ENCODE results near the gene LRRC43. TPM values are rescaled to one million over a fixed set of nuclear protein-coding genes. Genes with fewer than 3 reads are reported as not detected.

Gene LRRC43, protein sequence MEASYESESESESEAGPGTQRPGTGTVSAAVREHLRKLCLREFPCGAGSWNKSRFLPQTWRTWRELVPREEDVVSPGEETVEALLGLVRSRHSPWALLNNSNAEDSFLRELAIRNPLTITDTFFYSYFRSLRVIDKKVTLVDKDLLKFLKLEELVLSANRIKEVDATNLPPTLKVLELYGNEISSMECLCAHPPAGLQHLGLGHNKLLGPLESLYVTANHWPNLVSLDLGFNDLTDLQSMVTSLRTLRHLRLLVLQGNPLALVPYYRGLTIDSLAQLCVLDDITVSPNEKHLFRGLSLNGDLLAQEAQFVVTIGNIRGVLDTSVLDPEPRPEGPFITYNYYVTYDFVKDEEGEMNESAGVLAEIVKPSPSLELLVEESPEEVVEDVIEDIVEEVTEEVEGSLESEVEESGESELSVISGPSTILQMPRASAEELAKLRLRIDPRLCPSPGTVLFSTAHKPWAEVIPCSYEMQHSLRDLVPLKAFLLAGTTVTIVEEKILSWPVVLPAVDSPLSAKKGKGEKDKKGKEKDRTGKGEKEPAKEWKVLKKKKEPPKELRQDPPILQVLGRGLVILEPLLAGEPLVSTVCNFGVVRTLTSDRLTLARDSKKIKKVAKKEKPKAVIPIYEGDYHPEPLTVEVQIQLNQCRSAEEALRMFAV
- 1 to 10 TPM in 1 of 2 donors, under 1 TPM in 1; 0.71 to 1.8 TPM for total RNA-seq

DNA sequence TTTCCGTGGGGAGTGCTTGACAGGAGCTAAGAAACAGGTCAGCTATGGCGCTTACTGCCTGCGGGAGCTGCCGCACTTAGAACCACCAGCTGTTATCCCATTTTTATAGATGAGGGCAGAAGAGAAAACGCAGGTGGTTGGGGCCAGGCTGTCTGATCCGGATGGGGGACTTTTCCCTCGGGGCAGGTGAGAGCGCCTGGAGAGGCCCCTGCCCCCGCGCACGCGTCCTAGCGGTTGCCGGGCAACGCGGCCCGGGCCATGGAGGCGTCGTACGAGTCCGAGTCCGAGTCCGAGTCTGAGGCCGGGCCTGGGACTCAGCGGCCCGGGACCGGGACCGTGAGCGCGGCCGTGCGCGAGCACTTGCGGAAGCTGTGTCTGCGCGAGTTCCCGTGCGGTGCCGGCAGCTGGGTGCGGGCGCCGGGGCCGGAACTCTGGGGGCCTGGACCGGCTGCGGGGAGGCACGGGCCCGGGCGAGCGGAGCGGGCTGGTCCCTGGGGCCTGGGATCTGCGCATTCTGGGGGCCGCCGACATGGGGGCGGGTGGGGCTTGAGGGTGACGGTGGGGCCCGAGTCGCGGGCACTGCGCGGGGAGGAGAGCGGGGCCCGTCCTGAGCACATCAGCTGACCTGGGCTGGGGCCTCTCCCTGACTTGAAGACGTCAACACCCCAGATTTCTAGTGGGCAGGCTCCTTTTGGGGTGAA, at the start of gene LRRC43:
Gene LRRC43, plus strand, starts transcription at position 237 of the 701 bp plus-strand sequence. Its CDS starts 22 bp downstream, at position 259.
- H3K9me3 ChIP-seq: no peaks in the 10 kb centered on the region
- H3K27me3 ChIP-seq: no peaks in the 10 kb centered on the region
- H3K4me1 ChIP-seq: peaks cover 0 to 7% of the 10 kb centered on the region in 2 donors
- H3K4me3 ChIP-seq: peak within 1 kb of the TSS; percentile 43 to 57
- H3K27ac ChIP-seq: no peak within 1 kb of the TSS
- no peaks in the 10 kb centered on the region for H3K36me3 ChIP-seq
- DNase-seq (ENCODE audit: low spot score): no peak
- TF ChIP-seq, protein P1, sequence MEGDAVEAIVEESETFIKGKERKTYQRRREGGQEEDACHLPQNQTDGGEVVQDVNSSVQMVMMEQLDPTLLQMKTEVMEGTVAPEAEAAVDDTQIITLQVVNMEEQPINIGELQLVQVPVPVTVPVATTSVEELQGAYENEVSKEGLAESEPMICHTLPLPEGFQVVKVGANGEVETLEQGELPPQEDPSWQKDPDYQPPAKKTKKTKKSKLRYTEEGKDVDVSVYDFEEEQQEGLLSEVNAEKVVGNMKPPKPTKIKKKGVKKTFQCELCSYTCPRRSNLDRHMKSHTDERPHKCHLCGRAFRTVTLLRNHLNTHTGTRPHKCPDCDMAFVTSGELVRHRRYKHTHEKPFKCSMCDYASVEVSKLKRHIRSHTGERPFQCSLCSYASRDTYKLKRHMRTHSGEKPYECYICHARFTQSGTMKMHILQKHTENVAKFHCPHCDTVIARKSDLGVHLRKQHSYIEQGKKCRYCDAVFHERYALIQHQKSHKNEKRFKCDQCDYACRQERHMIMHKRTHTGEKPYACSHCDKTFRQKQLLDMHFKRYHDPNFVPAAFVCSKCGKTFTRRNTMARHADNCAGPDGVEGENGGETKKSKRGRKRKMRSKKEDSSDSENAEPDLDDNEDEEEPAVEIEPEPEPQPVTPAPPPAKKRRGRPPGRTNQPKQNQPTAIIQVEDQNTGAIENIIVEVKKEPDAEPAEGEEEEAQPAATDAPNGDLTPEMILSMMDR (IDR thresholded peaks at IDR 0.05): no peak

DNA sequence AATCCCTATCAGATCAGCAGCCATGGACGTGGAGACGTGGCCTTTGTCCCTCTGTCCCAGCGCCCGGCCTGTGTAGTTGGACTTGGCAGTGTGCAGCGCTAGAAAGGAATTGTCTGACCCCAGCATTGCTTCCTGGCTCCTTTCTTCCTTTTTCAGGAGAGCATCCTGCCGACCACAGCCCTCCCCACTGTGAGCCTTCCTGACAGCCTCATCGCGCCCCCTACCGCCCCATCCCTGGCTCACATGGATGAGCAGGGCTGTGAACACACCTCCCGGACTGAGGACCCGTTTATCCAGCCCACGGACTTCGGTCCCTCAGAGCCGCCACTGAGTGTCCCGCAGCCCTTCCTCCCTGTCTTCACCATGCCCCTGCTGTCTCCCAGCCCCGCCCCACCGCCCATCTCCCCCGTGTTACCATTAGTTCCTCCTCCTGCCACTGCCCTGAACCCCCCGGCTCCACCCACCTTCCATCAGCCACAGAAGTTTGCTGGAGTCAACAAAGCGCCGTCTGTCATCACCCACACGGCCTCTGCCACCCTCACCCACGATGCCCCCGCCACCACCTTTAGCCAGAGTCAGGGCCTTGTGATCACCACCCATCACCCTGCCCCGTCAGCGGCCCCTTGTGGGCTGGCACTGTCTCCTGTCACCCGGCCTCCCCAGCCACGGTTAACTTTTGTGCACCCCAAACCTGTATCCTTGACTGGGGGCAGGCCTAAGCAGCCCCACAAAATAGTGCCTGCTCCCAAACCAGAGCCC, 49.6 kb upstream of the LRRC43 start:
- no peak overlapping the region for H3K4me3 ChIP-seq
- H3K36me3 ChIP-seq: peaks cover 82% of the 10 kb centered on the region
- no peaks in the 10 kb centered on the region for H3K27me3 ChIP-seq
- no peaks in the 10 kb centered on the region for H3K9me3 ChIP-seq
- TF ChIP-seq, protein P1 (IDR thresholded peaks at IDR 0.05): no peak
- no peak for DNase-seq (ENCODE audit: low spot score)
- no peak overlapping the region for H3K27ac ChIP-seq
- H3K4me1 ChIP-seq: no peaks in the 10 kb centered on the region

DNA sequence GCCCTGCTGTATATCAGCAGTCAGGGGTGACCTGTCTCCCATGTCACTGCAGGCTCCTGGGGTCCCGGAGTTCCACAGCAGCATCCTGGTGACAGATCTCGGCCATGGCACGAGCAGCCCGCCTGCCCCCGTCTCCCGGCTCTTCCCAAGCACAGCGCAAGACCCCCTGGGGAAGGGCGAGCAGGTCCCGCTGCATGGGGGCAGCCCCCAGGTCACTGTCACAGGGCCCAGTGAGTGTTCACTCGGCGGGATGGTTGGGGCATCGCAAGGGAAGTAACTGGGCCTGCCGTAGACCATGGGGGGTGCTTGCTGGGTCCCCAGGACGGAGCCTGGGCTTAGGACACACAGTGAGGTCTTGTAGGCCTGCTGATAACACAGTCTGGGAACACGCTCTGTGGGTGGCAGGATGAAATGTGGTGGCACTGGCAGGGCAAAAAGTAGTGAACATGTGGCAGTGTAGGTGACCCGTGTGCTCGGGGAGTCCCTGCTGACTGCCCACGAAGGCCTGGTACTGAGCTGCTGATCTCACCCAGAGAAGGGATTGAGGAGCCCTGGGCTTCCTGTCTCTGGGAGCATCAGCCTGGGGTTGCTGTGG, 47.4 kb upstream of the LRRC43 start:
- Histone ChIP-seq H3K4me1 (no peaks in the 10 kb centered on the region), H3K36me3 (peaks cover 74% of the 10 kb centered on the region), H3K4me3 (no peak overlapping the region), H3K27ac (no peak overlapping the region), H3K27me3 (no peaks in the 10 kb centered on the region), H3K9me3 (no peaks in the 10 kb centered on the region)
- TF ChIP-seq, protein P1 (IDR thresholded peaks at IDR 0.05): no peak
- no peak for DNase-seq (ENCODE audit: low spot score)

DNA sequence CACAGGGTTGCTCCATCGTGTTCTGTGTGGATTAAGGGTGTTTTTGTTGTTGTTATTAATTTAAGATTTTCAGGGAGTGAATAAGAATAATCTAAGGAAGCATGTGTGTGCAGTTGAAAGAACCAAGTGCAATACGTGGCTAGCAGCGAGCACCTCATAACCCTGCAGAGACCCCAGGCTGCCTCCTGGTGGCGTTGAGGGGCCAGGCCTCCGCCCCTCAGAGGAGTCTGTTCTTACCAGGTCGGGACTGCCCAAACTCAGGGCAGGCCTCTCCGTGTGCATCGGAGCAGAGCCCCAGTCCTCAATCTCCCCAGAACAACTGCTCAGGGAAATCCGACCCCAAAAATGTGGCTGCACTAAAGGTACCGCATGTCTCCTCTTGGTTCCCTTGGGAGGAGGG, 45.7 kb upstream of the LRRC43 start:
- Histone ChIP-seq H3K9me3 (no peaks in the 10 kb centered on the region), H3K27me3 (no peaks in the 10 kb centered on the region), H3K36me3 (peaks cover 75% of the 10 kb centered on the region), H3K27ac (no peak overlapping the region), H3K4me3 (no peak overlapping the region), H3K4me1 (no peaks in the 10 kb centered on the region)
- TF ChIP-seq, protein P1 (IDR thresholded peaks at IDR 0.05): no peak
- no peak for DNase-seq (ENCODE audit: low spot score)

DNA sequence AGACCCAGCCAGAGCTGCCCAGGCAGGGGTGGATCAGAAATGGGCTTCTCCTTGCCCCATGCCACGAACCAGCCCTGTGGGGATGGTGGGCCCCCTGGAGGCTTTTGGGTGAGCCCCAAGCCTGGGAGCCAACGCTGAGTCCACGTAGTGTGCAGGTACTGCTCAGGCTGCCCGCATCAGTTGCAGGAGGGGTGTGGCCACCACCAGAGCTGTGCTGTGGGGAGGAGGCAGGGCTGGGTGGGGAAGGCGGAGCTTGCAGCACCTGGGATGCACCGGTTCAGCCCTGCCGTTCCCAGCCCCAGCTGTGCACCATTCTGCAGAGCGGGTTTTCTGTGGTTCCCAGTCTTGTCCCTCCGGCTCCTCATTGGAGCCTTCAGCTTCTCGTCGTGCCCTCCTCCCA, 45.2 kb upstream of the LRRC43 start:
- TF ChIP-seq, protein P1 (IDR thresholded peaks at IDR 0.05): no peak
- Histone ChIP-seq H3K4me1 (no peaks in the 10 kb centered on the region), H3K4me3 (no peak overlapping the region), H3K27ac (no peak overlapping the region), H3K27me3 (no peaks in the 10 kb centered on the region), H3K36me3 (peaks cover 75% of the 10 kb centered on the region), H3K9me3 (no peaks in the 10 kb centered on the region)
- no peak for DNase-seq (ENCODE audit: low spot score)
